D721Med (cell line): ENCODE data around the gene SLC17A1.

Experiments
- DNase-seq: peaks from one replicate; pipeline ENCODE4 v3.0.0; 2011; ENCODE audit warnings: low spot score; ENCODE audit not compliant: insufficient read length
- FAIRE-seq: peaks from 2 replicates; lab custom pipeline; 2011; peaks lifted over from hg19 to GRCh38; lab: Jason Lieb, UNC
- CTCF ChIP-seq: IDR thresholded peaks from 2 replicates; pipeline ENCODE4 v1.5.1; 2012; ENCODE audit warnings: mild to moderate bottlenecking, control low read depth; ENCODE audit not compliant: insufficient read depth; ENCODE audit errors: missing control alignments

The SLC17A1 gene

GRCh38 chr6:25874118-25874517, 42.3 kb upstream of the SLC17A1 start, which contains the start of gene SLC17A3:
Gene SLC17A3 (minus strand): TSS chr6:25874243. CDS start chr6:25868387, 5,856 bp downstream.
- no peak for FAIRE-seq
- no peak for DNase-seq
- no peak for TF ChIP-seq CTCF

DNA sequence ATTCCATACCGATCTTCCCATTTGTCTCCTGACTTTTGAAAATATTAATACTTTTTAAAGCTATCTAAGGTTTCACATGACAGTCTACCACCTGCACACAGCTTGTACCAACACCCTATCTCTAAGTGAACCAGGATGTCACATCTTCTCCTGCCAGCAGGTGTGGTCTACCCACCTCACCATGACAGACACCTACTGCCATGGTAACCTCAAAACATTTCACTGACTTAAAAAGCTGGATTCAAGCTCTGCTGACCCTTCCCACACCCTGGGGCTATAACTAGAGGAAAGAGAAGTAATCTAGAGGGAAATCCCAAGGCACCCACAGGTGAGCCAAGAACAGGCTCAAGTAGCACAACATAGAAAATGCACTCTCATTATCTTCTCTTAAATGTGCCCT, 41.0 kb upstream of the SLC17A1 start:
- TF ChIP-seq CTCF = no peak
- FAIRE-seq (no peak), DNase-seq (no peak)

GRCh38 chr6:25869840-25870239, 38.0 kb upstream of the SLC17A1 start:
- no peak for TF ChIP-seq CTCF
- FAIRE-seq = no peak
- DNase-seq = no peak

GRCh38 chr6:25868436-25869183, 36.8 kb upstream of the SLC17A1 start:
- no peak for DNase-seq
- TF ChIP-seq CTCF = no peak
- no peak for FAIRE-seq

DNA sequence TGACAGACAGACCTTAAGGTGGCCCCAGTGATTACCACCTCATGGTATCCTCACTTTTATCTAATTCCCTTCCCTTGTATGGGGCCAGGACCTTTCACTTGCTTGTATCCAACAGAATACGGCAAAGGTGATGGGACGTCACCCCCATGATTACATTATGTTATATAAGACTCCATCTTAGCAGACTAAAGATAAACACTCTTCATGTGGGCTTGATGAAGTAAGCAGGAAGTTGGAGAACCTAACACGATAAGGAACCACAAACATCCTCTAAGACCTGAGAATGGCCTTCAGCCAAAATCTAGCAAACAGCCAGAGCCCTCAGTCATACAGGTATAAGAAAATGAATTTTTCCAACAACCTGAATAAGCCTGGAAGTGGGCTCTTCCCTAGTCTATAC, 34.2 kb upstream of the SLC17A1 start:
- DNase-seq (no peak), FAIRE-seq (no peak)
- TF ChIP-seq CTCF = no peak

DNA sequence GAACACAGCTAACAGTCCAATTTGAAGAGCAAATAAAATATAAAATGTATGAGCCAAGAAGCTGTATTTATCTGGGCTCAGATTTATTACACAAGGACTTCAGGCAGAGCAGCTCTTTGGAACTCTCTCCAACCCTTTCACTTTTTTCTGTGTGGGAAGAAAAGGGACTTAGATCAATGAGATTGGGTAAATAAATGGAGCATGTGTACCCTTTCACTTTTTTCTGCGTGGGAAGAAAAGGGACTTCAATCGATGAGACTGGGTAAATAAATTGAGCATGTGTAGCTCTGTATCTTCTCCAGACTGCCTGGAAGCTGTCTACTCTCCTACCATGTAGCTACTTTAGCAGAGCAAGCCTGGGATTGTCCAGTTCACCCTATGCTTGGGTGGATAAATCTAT, 31.5 kb upstream of the SLC17A1 start:
- no peak for TF ChIP-seq CTCF
- FAIRE-seq (no peak), DNase-seq (no peak)

GRCh38 chr6:25862199-25862598, 30.3 kb upstream of the SLC17A1 start:
- TF ChIP-seq CTCF = no peak
- no peak for DNase-seq
- no peak for FAIRE-seq
